Stimulated activated CD8-positive, alpha-beta memory T cell treated with anti-CD3 and anti-CD28 coated beads, Interleukin-15, amount 100 ng/mL, for 4 hours (primary cell): ENCODE data around the gene SCN7A.
"Not testable (repeated sequence)": the region's sequence is repeated elsewhere in the genome, so short reads cannot be mapped to it uniquely, and the experiment has no call there.

Source experiments
- DNase-seq, 2 donors: peaks; one replicate each; pipeline ENCODE4 v3.0.0-alpha.2; 2020; ENCODE audit warnings: low read depth in 2 of 2

Gene SCN7A

DNA sequence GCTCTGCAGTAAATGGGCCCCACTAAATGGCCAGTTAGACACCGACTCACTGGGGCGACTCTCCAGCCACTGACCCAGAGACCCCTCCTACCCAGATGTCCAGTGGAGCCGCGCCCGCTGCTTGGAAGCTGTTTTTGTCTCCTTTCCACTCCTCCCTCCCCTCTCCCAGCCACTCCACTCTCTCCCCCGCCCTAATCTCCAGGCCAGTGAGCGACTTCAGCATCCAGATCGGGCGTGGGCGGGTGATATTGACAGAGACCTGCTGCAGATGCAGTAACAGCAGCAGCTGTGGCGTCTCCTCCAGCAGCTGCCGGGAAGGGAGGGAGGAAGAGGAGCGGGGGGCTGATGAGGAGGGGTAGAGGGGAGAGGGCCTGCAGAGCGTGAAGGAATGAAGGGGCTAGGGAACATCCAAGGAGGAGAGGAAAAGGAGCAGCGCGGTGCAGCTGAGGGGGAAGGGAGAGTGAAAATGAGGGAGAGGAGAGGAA, at the start of gene SCN7A:
SCN7A (minus strand) TSS at position 110 of the 485 bp plus-strand sequence. CDS start 16,553 bp downstream, outside the sequence.
- no peak for DNase-seq

DNA sequence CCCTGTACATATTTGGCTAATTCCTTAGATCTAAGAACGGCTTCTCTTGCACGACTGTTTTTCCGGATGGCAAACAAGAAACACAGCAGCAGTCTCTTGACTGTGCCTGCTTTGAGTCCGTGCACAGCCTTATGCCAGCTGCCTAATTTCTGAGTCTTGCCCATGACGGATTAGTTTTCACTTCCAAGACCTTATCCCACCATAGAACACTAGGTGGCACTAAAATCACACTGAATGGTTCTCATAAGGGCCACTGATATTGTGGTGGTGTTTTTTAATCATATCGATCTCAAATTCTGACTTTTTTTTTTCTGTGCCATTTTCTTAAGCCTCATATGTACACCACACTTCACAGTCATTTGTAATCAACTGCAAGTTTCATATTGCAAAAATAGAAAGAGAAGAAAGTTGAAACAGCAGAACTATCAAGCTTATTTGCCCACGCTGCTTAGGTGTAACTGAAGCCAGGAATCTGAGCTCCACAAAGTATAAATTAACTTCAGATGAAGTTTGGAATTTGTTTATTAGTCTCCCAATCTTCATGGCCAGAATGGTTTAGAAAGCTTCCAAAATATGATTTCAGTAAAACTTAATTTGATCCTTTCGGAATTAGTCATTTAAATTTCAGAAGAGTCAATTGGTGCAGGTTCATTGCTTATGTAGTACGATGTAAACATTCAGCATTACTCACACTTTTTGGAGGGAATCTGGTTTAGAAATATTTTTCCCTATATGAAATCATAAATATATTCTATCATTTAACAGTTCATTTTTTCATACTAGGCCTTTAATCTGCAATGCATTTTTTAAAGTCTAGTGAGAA, 45.5 kb upstream of the SCN7A start:
- no peak for DNase-seq

DNA sequence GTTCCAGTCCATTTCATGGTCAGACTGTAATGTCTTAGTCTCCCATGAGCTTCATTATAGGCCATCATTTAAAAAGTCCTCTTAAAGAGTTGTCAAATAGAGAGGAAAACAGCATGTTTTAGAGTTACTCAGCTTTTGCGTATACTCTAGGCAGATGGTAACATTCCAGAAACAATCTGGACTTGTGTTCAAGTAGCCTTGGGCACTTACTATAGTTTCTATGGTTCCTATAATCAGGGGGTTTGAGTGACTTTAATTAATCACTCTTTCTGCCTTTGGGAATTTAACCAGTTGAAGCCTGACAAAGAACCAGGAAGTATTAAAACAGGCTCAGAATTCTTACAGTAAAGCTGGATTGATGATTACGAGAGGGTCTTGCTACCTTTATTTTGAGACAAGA, 42.1 kb upstream of the SCN7A start:
- DNase-seq = no peak

DNA sequence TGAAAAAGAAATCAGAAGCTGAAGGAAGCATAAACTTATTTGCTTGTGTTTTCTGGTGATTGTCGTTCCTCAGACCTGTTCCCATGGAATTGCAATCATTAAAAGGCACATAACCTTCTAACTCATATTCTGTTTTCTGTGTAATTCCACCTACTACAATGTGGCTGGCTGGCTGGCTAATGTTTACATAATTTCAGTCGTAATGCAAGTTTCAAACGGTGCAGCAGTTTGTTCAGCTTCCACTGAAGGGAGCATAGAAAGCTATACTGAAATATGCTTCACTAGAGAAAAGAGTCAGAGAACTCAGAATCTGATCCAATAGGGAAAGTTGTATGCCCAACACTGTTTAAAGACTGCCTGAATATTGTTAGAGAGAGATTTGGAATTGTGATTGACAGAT, 27.1 kb upstream of the SCN7A start:
- no peak for DNase-seq

DNA sequence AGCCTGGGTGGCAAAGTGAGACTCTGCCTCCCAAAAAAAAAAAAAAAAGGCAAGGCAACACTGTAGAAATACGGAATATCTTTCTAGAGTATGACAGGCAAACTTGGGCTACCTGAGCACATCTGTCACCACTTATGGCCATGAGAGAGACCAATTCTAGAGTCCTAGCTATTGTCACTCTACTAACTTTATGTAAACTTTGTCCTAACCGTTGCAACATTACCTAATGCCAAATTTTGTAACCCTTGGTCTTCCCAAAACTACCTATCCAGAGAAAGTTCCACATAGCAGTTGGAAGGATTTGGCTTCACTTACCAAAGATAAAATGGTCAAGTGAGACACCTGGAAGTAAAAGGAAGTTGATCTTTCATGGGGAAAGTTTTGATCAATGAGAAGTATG, 26.6 kb upstream of the SCN7A start:
- DNase-seq = no peak

DNA sequence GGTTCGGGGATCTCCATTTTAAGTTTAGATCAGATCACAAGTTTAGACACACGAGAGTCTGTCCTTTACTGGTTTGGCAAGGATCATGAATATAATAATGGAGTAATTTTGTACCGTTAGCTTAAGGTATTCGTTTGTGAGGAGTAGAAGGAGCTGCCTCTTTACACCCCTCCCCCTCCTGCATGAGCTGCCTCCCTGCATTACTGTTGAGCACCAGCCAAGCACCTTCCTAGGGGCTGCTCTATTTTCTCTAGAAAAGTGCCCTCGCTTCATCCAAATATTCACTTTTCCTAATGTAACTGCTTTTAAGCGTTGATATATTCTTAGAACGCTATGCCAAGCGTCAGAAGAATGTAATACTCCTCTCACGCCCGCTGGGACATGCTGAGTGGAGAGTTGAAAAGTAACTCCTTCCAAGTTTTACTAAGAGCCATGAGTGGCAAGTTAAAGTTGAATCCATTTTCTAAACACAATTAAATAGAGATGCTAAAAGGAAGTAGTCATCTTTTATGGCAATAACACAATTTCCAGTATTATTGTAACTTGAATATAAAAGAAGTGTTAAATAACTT, 25.4 kb upstream of the SCN7A start:
- DNase-seq = no peak

DNA sequence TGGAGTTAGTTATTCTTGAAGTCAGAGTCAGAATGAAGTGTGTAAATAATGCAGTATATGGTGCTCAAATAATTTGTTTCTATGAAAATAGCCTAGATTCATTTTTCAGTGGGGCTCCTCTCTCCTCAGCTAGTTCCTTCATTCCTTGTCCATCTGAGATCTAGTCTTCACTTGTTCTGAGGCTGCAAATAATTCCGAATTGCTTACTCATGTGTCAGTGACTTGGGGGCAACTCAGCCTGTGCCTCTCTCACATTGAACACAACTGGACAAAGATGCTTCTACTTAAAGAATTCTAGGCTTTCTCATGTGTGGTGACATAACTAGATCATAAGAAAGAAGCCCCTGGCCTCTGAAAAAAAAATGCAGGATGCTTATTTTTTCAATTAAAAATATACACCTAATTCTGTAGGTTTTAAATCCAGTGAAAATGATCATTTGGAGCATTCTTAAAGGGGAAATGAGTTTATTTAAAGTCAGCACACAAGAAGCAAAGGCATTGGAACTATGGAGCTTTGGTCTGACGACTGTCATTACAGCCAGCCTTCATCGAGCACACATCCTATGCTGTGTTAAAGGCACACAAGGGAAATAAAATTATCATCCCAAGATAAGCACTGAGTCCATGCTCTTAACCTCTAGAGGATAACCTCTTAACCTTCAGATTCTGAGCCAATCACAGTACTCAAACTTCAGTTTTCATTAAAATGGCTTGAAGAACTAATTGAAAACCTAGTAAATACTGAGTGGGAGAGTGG, 24.8 kb upstream of the SCN7A start:
- no peak for DNase-seq

DNA sequence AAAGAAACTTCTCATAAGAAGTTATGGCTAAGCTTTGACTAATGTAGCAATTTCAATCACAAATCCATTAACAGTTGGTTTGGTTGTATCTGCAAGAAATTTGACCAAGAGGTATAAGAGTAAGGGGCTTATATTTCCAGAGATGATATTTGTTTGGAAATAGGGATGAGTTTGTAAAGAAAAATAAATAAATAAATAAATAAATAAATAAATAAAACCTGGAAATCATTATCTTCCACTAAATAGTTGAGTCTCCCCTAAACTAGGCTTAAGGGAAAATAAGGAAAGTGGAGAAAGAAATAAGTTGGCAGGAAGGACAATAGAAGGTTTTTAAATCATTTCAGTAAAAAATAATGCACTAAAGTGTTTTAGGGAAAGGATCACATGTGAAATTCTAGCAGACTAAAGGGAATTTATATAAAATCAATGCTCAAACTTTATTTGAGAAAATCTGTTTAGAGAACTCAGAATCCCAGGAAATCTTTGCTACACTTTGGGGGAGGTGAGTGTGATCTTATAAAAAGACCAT, 23.5 kb upstream of the SCN7A start:
- no peak for DNase-seq

DNA sequence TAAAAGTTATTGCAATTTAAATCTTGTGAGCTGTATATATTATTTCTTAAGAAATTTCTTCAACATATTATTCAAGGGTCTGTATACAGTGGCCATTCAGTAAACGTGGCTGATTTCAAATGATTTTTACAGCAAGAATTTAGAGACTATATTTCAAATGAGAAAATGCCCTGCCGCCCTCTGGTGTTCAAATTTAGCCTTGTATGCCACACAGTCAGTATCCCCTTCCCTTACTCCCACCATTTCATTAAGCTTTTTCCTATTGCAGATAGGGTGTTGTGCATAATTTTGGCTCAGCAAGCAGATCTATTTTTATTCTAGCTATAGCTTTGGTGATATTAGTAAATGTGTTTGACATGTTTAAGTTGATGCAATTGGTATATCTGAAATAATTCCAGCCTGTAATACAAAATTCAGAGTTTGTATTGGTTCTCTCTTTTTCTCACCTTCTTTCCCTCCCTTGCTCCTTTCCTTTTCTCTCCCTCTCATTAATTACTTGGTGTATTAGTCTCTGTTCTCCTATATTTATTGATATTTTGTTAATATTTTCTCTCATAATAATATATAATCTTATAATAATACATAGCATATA, 22.8 kb upstream of the SCN7A start:
- DNase-seq = no peak

DNA sequence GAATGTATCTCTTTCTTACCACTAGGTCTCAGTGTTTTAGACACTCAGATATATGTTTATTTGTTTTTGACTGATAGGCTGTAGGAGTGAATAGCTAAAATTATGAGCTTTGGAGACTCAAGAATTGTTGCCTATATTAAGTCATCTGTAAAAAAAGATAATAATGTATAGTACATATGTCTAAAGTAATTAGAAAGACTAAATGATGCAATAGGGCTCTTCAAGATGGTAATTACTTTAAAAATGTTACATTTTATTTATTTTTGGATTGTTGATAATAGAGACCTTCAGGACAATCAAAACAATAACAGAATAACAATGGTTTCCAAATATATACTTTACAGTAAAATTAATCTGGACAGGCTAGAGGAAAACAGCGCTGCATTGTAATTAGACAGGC, 19.9 kb upstream of the SCN7A start:
- no peak for DNase-seq

DNA sequence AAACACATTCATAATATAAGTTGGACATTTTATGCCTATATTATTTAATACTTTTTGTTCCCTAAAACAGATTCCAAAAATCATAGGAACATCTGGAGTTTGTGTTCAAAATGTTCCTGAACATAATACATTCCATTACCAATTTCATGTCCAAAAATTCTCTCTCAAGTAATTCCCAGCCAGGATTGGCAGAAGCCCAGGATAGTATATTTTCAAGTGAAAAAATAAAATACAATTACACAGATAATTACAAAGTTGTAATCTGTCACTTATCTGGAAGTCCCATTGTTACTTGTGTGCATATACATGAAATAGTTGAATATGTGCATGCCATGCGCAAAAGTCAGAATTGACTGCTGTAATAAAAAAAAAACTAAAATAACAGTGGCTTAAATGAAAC, 5.2 kb upstream of the SCN7A start:
- no peak for DNase-seq

DNA sequence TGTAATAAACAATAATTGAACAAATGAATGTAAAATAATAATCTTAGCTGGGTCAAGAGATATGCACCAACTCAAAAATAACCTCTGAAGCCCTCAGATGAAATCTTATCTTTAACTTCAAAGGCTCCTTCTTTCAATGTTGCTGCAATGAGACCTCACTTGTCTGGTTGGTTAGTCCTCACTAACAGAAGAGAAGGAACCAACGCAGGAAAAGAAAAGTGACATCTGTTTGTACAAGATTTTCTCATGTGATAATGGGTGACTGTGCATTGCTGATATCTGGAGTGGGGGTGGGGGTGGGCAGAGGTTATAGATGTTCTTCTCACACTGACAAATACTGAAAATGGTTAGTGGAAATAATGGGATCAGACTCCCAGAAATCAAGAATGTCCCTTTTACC, 2.6 kb downstream of the SCN7A start:
- no peak for DNase-seq

DNA sequence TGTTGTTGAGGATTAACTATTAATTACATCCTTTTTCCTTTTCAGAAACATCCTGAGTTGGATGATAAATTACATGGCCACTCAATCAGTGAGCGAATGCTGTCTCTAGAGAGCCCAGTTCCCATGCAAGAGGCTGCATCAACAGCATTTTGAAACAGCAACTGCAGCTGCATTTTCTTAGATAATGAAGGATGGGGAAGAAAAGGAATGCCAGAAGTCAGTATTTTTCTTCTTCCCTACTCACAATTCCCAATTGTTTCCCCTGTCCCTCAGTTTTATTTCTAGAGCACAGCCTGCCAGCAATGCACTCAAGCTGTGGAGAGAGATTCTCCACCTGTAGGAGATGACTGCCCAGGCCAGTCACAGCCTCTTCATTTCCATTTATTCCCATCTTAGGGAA, 6.9 kb downstream of the SCN7A start:
- no peak for DNase-seq

DNA sequence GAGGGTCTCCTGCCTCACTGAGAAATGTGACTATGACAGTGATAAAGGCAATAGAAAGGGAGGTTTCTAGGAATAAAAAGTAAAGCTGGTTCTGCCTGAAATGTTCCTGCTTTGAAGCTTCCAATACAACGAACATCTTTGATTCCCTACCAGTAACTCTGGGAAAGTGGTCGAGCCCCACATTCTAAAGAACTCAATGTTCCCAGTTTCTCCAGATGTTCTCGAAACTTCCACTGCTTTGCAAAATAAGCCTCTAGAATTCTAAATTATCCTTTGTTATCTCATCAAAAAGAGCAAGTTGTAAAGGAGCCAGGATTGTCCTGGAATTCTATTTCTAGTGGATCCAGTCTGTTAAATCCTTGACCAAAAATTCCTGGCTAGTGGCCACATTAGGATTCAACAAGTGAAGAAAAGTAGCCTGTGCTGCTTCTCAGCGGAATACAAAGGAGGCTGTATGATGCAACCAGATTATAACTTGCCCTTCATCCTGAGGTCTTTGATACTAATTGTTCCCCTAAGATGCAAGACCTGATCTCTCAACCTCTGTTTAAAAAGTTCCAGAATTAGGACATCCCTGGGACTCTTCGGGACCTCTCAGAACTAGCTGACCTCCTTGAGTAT, 8.4 kb downstream of the SCN7A start:
- DNase-seq = no peak

DNA sequence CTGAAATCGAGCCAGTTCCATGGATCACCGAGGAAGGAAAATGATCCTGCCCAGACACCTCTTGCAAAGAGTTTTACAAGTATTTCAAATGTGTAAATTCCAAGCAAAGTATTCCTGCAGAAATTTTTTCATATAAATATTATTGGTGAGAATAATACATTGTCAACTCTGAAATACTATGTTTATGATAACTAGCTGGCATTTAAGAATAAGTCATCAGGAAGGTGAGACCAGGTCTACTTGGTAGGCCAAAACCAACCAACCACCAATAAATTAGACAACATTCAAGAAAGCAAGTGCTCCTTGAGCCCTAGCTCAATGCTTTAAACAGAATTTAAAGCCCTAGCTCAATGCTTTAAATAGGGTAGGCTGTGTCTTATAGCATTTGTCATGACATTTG, 21.7 kb downstream of the SCN7A start:
- DNase-seq = no peak

DNA sequence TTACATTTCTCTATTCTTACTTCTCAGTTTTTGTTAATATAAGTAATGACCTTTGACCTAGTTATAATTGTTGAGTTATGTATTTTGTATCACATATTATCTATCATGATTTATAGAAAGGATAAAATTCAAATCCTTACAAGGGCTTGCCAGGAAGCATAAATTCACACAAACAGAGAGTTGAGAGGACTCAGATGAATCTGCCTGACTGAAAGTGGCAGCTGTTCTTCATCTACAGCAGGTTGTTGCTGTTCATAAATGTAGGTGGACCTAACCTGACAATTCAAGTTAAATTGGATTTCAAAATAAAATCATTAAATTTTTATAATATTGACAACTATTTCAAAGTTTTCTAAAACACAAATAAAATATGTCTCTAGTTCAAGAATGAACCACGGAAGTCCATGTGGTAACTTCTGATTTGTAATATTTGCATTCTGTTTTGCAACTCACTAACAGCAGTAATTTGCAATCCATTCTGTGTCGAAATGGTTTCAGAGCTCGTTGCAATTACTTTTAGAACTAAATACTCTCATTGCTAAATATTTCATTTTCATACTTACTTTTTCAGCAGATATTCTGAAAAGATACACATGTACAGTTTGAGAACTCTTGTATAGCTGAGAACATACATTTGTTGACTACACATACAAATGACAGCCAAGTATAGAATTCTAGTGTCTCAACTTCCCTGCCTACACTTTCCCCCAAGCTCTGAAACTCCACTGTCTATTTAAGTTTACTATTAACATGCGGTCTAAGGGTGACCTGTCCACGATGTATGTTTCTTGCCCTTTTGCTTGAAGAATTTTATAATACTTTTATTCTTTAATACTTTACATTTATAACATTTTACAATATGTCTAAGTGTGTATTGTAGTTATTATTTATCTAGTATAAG, 25.7 kb downstream of the SCN7A start:
- DNase-seq = no peak

DNA sequence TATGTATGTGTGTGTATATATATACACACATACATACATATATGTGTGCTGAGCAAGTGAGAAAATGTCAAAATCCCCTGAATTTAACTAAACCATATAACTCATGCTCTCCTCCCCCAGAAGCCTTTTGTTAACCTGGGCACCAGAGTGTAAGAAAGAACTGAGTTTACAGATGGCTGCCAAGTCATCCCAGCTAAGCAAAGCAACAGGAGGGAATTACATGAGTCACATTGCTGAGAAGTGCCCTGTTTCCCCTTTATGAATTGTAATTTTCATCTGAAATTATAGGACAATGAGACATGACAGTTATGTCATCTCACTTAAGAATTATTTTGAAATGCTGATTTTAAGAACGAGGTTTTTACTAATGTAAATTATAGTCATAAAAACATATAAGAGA, 29.9 kb downstream of the SCN7A start:
- DNase-seq = no peak

DNA sequence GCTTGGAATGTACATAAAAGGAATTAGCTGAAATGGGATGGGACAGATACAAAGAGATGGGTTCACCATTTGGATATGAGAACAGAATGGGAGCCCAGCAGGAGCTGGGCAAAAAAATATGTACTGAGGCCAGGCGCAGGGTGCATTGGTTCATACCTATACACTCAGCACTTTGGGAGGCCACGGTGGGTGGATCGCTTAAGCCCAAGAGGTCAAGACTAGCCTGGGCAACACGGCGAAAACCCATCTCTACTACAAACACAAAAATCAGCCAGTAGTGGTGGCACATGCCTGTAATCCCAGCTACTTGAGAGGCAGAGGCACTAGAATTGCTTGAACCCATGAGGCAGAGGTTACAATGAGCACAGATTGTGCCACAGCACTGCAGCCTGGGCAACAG, 30.4 kb downstream of the SCN7A start:
- DNase-seq = no peak

DNA sequence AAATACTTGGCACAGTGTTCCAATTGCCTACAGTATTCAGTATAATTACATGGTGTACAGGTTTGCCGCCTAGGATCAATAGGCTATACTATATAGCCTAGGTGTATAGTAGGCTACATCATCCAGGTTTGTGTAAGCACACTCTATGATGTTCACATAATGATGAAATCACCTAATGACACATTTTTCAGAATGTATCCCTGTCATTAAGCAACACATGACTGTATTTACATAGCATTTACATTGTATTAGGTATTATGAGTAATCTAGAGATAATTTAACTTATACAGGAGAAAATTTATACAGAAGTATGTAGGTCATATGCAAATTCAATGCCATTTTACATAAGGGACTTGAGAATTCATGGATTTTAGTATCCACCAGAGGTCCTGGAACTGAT, 35.4 kb downstream of the SCN7A start:
- DNase-seq = no peak

DNA sequence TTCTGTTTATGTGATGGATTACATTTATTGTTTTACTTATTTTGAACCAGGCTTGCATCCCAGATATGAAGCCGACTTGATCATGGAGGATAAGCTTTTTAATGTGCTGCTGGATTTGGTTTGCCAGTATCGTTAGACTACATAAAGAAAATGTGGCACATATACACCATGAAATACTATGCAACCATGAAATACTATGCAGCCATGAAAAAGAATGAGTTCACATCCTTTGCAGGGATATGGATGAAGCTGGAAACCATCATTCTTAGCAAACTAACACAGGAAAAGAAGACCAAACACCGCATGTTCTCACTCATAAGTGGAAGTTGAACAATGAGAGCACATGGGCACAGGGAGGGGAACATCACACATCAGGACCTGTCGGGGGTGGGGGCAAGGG, 38.2 kb downstream of the SCN7A start:
- DNase-seq = not testable (repeated sequence)
